Measurements from ENCODE around the gene PLAC1. TPM values are rescaled to one million over a fixed set of nuclear protein-coding genes. Genes with fewer than 3 reads are reported as not detected.

PLAC1 gene, protein sequence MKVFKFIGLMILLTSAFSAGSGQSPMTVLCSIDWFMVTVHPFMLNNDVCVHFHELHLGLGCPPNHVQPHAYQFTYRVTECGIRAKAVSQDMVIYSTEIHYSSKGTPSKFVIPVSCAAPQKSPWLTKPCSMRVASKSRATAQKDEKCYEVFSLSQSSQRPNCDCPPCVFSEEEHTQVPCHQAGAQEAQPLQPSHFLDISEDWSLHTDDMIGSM
- not detected for polyA plus RNA-seq

- WGBS, 3 donors, result 66 to 84% (median 78%) methylated on average over 5 of the region's 5 CpGs
- H3K27ac ChIP-seq (ENCODE audit: low read depth, low read length), result no peak within 1 kb of the TSS
These were observed at the start of gene PLAC1 for GRCh38 chrX:134658002-134658759. TSS of gene PLAC1 (minus strand) at chrX:134658471. CDS start at chrX:134566682, 91,789 bp downstream.

- no peak overlapping the region for H3K27ac ChIP-seq (ENCODE audit: low read depth, low read length)
- 65 to 77% (median 69%) methylated on average over 5 of the region's 5 CpGs for WGBS, 3 donors
These were observed 47.9 kb upstream of the PLAC1 start for GRCh38 chrX:134706138-134706537.

DNA sequence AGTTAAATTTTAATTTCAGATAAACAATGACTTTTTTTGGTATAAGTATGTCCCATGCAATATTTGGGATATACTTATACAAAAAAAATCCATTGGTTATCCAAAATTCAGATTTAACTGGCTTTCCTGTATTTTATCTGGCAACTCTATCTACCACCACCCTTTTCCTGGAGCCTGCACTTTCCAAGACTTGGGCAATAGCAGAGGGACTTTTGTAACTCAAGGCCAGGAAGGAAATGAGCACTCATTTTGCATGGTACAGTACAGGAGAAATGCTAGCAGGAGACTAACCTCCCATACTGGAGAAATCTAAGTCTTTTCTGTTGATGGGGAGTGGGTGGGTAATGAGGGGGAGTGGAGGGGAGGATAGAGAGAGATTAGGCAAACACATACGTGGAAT, 37.7 kb upstream of the PLAC1 start:
- no peak overlapping the region for H3K27ac ChIP-seq (ENCODE audit: low read depth, low read length)
- 32 to 82% (median 36%) methylated on average over 1 of the region's 1 CpG for WGBS, 3 donors

DNA sequence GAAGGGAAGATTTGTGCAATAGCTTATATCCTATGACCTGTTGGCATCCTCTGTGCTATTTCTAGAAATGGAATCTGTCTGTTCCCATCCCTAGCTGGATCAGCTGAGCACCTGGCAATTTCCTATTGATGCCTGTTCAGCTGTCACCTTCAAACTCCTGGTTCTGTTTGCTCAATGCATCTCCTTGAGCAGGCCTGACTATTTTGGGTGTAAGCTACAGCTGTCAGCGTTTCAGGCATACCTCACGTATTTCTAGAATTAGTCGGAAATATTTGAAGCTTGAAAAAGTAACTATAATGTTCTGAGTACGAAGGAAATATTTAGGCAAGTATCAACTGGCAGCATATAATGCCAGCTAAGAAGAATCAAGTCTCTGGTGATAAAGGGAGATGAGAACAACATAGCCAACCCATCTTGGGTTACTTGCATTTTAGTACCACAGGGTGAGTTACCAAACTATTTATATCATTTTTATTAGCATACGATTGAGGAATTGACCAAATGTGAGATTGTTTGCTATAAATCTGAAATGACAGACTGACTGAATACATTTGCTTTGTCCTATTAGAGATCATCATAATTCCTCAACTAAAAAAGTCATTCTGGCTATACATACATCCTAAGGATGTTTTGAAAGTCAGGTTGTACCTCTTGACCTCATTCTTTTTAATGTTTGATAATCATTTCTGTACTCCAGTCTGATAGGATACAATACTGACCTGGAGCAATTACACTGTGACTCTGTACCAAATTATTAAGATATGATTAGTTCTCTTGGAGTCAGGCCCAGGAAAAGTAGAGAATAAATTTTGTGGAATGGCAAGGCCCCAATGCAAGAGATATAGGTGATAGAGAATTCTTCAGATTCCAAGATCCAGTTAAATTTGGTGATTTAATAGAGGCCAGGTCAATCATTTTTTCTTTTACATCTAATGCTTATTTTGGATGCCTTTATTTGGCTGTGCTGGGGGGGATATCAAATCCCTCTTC, 36.4 kb upstream of the PLAC1 start:
- H3K27ac ChIP-seq (ENCODE audit: low read depth, low read length), result no peak overlapping the region
- 82 to 94% (median 91%) methylated on average over 5 of the region's 5 CpGs for WGBS, 3 donors

GRCh38 chrX:134693644-134694043, 35.4 kb upstream of the PLAC1 start:
- 78 to 96% (median 93%) methylated on average over 2 of the region's 2 CpGs for WGBS, 3 donors
- no peak overlapping the region for H3K27ac ChIP-seq (ENCODE audit: low read depth, low read length)

DNA sequence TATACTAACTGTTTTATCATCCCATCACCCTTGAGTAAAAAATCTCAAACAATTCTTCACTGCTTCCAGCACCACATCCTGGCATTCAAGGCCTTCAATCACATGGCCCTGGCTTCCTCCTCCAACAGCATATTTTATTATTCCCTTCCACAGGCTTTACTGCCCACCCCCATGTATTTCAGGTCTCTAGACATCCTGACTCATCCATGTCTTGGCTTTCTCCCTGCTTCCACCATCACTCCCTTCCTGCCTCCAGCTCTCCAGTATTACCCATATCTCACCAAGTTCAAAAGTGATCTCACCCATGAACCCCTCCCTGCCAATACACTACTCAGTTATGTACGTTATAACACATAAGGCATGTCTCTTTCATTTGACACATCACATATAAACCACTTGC, 34.7 kb upstream of the PLAC1 start:
- no peak overlapping the region for H3K27ac ChIP-seq (ENCODE audit: low read depth, low read length)
- WGBS, 3 donors, result 51 to 75% (median 65%) methylated on average over 1 of the region's 1 CpG

- H3K27ac ChIP-seq (ENCODE audit: low read depth, low read length), result no peak overlapping the region
- WGBS, 3 donors, result 47 to 73% (median 71%) methylated on average over 1 of the region's 1 CpG
These were observed 34.0 kb upstream of the PLAC1 start for GRCh38 chrX:134692233-134692632.

- no peak overlapping the region for H3K27ac ChIP-seq (ENCODE audit: low read depth, low read length)
- 26 to 96% (median 83%) methylated on average over 7 of the region's 7 CpGs for WGBS, 3 donors
These were observed 33.2 kb upstream of the PLAC1 start for GRCh38 chrX:134691453-134691852.

DNA sequence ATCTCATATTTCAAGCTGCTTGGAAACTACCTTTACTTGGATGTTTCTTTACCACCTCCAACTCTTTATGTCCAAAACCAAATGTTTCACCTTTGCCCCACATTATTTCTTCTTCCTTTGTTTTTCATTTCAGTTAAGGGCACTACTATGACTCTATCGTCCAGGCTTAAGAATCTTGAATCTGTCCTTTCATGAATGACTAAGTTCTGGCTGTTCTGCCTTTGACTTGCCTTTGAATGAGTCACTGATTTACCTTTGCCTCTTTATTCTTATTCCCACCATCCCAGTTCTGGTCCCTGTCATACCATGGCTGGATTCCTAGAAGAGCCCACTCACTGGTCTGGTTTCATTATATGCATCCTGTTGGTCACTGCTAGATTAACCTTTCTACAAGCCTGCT, 30.6 kb upstream of the PLAC1 start:
- no peak overlapping the region for H3K27ac ChIP-seq (ENCODE audit: low read depth, low read length)
- WGBS, 3 donors, result 75 to 88% (median 79%) methylated on average over 1 of the region's 1 CpG

- 76 to 84% (median 80%) methylated on average over 5 of the region's 5 CpGs for WGBS, 3 donors
- no peak overlapping the region for H3K27ac ChIP-seq (ENCODE audit: low read depth, low read length)
These were observed 30.0 kb upstream of the PLAC1 start for GRCh38 chrX:134688031-134688823.

DNA sequence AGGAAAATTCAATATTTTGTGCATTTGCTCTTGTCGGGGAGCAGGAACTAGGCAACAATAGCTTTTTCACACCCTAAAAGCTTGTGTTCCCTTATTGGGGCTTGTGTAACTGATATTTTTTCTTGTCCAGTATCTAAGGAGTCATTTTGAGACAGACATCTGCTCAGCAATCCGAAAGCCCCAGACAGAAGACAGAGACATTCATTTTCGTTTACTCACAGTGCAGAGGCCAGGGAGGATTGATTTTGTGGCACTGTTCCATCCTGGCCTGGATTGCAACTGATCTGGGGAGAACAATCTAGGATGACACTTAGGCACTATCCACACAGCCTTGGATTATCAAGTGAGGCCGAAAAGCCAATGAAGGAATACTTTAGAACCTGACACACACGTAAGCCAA, 27.4 kb upstream of the PLAC1 start:
- WGBS, 3 donors, result 74 to 85% (median 78%) methylated on average over 5 of the region's 5 CpGs
- H3K27ac ChIP-seq (ENCODE audit: low read depth, low read length), result no peak overlapping the region

DNA sequence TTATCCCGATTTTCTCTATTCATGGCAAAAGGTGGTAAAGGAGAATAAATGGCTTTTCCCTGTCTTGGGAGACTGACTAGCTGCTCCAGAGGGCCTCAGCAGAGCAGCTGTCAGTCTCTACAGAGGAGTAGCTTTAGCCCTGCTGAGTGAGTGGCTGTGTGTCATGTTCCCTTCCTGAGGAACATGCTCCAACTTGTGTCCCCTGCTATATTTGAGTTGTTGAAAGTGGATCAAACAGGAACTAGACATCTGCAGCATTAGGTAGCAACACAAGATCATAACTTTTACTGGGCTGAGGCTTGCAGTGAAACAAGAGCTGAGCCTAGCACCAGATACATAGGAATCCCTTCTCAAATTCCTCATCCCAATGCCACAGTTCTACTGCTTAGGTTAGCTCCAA, 26.7 kb upstream of the PLAC1 start:
- WGBS, 3 donors, result 66 to 91% (median 91%) methylated on average over 1 of the region's 1 CpG
- H3K27ac ChIP-seq (ENCODE audit: low read depth, low read length), result no peak overlapping the region

DNA sequence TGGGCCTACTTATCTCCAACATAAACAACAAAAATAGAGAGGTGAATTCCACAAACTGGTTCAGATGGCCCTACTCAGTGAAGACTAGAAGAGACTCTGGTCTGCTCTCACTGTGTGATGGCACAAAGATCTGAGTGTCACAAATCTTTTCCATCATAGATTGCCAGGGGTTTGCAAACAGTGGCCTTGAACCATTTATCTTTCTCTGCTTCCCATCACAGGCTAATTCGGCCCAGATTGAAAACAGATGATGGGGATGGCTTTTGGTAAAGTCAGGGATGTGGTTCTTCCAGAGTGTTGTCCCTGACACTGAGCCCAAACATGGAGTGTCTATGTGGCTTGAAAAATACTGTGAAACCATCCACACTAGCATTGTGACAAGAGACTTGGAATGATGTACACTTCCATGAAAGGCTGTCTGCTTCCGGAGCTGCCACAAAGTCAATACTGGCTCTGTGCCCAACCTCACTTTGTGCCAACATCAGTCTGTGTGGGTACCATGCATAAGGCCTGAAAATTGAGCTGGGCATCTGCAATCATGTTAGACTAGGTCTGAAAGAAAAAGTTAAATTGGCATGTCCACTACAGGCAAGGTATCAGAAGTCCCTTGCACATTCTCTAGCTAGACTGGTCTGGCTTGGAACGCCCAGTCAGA, 25.2 kb upstream of the PLAC1 start:
- no peak overlapping the region for H3K27ac ChIP-seq (ENCODE audit: low read depth, low read length)
- WGBS, 3 donors, result 67 to 83% (median 72%) methylated on average over 3 of the region's 3 CpGs

DNA sequence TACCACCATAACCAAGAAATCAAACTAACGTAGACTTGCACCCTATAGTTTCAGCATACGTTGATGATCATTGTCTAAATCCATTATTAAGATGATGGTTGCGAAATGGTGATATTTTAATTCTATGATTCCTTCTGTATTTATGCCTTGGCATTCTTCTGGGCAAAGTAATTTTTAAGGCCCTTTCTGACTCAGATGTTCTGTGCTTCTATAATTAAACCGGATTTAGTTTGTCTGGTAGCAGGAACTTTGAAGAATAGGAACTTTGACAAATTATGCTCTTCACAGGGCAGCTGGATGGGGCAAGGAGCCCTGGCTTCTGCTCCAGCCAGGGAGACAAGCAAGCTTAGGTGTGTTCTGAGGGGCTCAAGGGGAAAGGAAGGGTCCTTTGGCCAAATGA, 23.8 kb upstream of the PLAC1 start:
- no peak overlapping the region for H3K27ac ChIP-seq (ENCODE audit: low read depth, low read length)
- WGBS, 3 donors, result 79 to 94% (median 91%) methylated on average over 4 of the region's 4 CpGs

GRCh38 chrX:134679644-134680043, 21.4 kb upstream of the PLAC1 start:
- 66 to 88% (median 87%) methylated on average over 3 of the region's 3 CpGs for WGBS, 3 donors
- no peak overlapping the region for H3K27ac ChIP-seq (ENCODE audit: low read depth, low read length)

DNA sequence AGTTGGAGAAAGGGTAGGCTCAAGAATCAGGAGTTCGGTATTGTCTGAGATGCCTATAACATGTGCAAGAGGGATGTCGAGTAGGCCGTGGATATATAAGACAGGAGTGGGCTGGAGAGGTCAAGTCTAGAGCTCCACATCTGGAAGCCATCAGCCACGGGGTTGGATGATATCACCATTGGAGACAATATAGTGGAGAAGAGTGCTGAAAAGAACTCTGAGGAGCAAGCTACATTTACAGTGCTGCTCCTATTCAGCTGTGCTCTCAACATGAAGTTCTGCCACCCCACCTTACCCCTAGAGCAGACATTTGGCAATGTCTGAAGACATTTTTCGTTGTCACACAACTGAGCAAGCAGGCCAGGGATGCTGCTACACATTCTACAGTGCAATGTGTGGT, 20.9 kb upstream of the PLAC1 start:
- H3K27ac ChIP-seq (ENCODE audit: low read depth, low read length), result no peak overlapping the region
- 55 to 82% (median 62%) methylated on average over 4 to 5 of the region's 5 CpGs for WGBS, 3 donors

DNA sequence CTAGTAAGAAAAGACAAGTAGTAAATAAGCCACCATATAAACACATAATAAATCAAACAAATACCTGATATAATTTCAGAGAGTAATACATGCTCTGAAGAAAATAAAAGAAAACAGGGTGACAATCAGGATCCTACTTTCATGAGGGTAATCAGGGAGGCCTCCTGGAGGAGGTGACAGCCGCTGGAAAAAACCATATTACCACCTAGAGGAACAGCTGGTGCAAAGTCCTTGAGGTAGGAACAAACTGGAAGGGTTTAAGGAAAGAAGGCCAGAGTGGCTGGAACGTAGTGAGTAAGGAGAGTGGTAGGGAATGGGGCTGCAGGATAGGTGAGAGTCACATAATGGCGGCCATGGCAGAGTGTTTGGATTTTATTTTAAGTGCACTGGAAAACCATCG, 19.1 kb upstream of the PLAC1 start:
- WGBS, 3 donors, result 81 to 96% (median 86%) methylated on average over 4 of the region's 4 CpGs
- H3K27ac ChIP-seq (ENCODE audit: low read depth, low read length), result no peak overlapping the region

GRCh38 chrX:134676436-134676835, 18.2 kb upstream of the PLAC1 start:
- 66 to 74% (median 67%) methylated on average over 2 of the region's 2 CpGs for WGBS, 3 donors
- H3K27ac ChIP-seq (ENCODE audit: low read depth, low read length), result no peak overlapping the region
